Measurements from ENCODE around the gene SH3D19.

SH3D19 gene

DNA sequence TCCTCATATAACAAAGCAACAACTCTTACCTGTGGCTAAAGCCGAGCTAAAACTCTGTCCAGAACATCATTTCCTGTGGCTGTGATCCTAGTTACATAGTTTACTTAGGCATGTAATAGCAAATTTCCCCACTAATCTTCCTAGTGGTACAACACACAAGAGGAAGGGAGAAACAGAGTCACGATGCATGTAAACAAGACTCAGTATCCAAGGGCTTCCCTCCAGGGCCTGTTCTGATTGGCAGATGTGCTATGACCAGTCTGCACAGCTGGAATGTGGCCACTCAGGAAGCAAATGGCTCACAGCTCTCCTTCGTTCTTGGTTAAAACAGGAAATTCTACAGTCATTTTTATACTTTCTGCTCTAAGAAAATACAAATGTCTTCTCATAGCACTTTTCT is 97.7 kb downstream of the SH3D19 start:
- no peak for DNase-seq

DNA sequence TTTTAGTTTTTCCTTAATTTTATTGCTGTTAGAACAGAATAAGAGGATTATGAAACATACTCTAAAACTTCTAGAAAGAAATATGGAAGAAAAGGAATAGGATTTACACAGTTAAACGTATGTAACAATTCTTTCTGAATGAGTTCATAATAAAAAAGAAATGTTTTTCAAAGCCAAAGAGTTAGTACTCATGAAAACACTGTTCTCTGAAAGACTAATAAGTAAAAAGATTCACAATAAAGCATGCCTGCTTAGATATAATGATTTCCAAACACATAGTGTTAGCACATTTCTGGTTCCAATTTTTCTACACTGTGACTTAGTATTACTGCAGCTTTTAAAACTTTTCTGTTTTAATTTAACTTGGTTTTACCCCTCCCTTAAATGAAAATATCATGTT is 98.2 kb downstream of the SH3D19 start:
- DNase-seq, result no peak

- no peak for DNase-seq
Observed at GRCh38 chr4:151226004-151226932, 99.1 kb downstream of the SH3D19 start.

DNA sequence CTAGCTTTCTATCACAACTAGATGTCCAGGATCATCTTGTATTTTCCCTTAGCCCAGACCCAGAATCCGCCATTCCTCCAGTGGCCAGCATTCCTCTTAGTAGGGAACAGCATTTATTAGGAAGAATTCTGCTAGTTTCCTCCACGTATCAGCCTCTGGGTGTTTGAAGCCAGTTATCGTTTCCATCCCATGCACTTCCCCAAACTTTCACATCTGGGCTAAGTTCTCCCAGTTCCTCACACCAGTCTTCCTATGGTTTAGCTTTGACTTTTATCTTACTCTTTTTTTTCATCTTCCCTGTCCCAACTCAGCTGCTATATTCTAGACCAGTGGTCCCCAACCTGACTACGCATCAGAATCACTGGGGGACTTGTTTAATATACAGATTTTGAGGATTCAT is 101.9 kb downstream of the SH3D19 start:
- no peak for DNase-seq

GRCh38 chr4:151219948-151220347 is 105.5 kb downstream of the SH3D19 start:
- no peak for DNase-seq

GRCh38 chr4:151219091-151219490 is 106.3 kb downstream of the SH3D19 start:
- DNase-seq, result no peak

GRCh38 chr4:151218343-151218742 is 107.1 kb downstream of the SH3D19 start:
- no peak for DNase-seq

- no peak for DNase-seq
Observed at GRCh38 chr4:151217326-151217725, 108.1 kb downstream of the SH3D19 start.

GRCh38 chr4:151215295-151215694 is 110.1 kb downstream of the SH3D19 start:
- no peak for DNase-seq

DNA sequence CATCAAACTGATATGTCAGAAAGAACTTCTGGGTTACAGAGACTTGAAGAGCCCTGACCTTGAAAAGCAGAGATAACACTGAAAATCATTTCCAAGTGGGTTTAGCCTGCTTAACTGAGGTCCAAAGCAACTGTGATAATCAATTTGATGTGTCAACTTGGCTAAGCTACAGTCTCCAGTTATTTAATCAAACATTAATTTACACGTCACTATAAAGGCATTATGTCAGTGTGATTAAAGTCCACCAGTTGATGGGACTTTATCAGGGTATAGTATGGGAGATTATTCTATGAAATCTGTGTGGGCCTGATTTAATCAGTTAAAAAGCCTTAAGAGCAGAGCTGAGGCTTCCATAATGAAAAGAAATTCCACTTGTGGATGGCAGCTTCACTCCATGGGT is 117.5 kb downstream of the SH3D19 start:
- no peak for DNase-seq

DNA sequence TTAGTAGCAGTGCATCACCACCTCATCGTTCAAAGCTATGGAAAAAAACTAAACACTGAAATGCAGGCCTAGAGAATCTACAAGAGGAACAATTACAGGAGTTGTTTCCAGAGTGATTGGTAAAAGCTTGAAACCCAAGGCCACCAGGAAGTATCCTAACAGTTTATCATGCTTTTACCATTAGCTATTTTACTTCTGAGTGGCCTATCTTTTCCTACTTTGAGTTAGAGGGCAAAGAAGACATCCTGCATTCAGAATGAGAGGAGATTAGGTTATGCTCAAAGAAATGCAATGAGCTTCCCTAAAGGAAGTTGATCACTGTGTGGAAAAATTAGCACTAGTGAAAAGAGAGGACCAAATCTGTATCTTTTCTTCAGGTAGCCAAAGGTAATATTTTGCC is 118.2 kb downstream of the SH3D19 start:
- DNase-seq, result no peak

GRCh38 chr4:151206241-151207005 is 119.0 kb downstream of the SH3D19 start:
- DNase-seq, result no peak

- DNase-seq, result no peak
Observed at GRCh38 chr4:151205722-151206121, 119.7 kb downstream of the SH3D19 start.

- no peak for DNase-seq
Observed at GRCh38 chr4:151204925-151205524, 120.4 kb downstream of the SH3D19 start.

DNA sequence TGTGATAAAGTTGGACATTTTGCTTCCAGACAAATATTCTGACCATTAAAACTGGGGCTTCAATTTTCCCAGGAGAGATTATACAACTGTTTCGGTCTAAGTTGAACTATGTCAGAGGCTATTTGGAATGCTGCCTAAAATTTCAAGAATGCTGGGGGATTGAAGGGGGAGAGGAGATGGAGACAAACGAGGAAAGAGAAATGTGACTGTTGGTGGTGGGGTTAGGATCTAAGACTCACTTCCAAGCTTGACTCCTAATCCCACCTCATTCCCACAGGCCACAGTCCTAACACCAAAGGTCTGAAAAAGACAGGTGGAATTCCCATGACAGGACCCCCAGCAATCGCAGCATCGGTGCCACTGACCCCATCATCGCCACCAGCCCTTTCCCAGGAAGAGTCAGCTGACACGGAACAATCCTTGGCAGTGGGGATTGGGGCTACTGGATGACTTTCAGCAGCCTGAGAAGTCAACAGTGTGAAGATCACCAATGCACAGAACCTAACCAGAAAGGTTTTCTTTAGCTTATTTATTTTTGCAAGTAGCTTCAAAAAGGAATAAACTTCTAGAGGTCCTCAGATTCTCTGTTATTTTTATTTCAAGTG is 122.5 kb downstream of the SH3D19 start:
- DNase-seq, result no peak

GRCh38 chr4:151202381-151202780 is 123.0 kb downstream of the SH3D19 start:
- no peak for DNase-seq

- DNase-seq, result no peak
Observed at GRCh38 chr4:151199319-151200190, 125.8 kb downstream of the SH3D19 start.

DNA sequence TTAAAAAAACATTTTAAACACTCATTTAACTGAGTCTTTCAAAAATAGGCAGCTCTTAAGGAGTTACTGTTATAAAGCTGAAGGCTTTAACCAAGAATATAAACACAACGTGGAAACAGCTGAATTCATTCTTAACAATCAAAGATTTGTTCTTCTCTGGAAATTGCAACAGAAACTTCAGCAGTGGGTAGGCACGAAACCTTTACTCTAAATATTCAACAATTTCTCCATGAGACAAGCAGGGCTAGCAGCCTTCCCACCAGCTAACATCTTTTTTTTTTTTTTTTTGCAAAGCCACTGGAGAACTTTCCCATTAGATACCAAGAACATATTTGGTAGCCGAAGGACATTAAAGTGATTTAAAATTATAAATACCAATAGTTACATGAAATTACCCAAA is 126.7 kb downstream of the SH3D19 start:
- DNase-seq, result no peak

- DNase-seq, result no peak
Observed at GRCh38 chr4:151197247-151197646, 128.2 kb downstream of the SH3D19 start.

DNA sequence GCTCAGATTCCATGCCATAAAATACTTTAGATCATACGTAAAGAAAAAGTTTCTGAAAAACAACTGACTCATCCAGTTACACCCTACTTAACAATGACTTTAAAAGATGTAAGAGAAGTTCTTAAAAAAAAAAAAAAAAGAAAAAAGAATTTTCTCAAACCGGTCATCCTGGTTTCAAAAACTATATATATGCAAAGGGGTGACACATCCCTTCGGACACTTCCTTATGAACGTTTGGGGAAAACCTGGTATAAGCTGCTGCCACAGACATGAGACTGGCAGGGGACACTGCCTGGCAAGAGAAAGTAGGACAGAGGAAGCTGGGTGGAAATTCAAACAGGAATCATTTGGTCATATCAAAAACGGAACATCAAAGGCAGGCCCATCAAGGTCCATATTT is 129.6 kb downstream of the SH3D19 start:
- DNase-seq, result no peak

- no peak for DNase-seq
Observed at GRCh38 chr4:151193414-151193813, 132.0 kb downstream of the SH3D19 start.

- no peak for DNase-seq
Observed at GRCh38 chr4:151192556-151193235, 132.7 kb downstream of the SH3D19 start.

Data from inflammatory macrophage treated with lipopolysaccharide for 4 hours (primary cell).